Forelimb muscle (tissue), 1 donor: Measurements from ENCODE around the gene TP63. TPM values are rescaled to one million over a fixed set of nuclear protein-coding genes. Genes with fewer than 3 reads are reported as not detected.

Experiments used
- DNase-seq: peaks from one replicate; pipeline ENCODE4 v3.0.0-alpha.2; 2013; ENCODE audit warnings: low read depth
- polyA plus RNA-seq: library from polyadenylated mRNA; unstranded; fragments of 120-200 nt; gene quantifications from one replicate; pipeline ENCODE4 v1.2.1, GENCODE V29; 2013; ENCODE audit not compliant: insufficient read length

The TP63 gene
- polyA plus RNA-seq, 1 donor: 11.6 TPM

DNA sequence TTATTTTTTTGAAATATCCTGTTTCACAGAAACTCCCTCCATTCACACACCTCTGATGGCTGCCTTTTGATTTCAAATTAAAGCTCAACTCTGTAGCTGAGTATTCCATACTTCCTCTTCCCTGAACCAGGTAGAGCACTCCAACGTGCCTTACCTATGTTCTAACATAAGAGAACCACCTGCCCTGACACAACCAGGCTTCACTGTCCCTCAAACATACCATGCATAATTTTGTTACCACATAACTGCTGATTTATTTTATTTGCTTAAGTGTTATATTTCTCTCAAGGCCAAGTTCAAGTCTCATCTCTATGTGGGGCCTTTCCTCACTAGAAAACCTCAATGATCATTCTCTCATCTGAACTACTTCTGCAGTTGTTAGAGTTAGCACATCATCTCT lies 279.8 kb downstream of the TP63 start:
- DNase-seq: no peak

DNA sequence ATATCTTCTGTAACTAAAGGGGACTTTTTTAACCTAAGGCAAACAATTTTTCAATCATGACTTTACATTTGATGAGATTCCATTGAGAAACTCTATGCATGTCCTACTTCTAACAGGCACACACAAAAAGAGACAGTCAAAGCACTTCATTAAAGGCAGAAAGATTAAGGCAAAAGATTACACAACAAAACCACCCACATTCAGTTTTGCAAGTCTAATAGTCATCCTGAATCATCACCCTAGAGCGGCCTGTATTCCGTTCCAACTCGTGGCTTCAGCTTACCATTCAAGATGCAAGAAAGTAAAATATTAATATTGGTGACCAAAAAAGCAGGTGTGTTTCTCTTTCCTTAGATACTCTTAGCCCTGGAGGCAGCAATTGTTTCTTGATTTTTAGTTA lies 283.6 kb downstream of the TP63 start:
- no peak for DNase-seq

DNA sequence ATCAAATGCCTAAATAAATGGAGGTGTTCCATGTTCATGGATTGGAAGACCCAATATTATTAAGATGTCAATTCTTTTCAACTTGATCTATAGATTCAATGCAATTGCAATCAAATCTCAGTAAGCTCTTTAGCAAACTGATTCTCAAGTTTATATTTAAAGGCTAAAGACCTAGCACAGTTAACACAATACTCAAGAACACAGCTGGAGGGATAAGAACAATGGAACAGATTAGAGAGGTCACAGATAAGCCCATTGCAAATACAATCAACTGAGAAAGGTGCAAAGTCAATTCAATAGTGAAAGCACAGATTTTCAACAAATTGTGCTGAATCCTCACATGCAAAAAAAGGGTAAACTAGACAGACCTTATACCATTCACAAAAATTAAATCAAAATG lies 290.6 kb downstream of the TP63 start:
- no peak for DNase-seq

DNA sequence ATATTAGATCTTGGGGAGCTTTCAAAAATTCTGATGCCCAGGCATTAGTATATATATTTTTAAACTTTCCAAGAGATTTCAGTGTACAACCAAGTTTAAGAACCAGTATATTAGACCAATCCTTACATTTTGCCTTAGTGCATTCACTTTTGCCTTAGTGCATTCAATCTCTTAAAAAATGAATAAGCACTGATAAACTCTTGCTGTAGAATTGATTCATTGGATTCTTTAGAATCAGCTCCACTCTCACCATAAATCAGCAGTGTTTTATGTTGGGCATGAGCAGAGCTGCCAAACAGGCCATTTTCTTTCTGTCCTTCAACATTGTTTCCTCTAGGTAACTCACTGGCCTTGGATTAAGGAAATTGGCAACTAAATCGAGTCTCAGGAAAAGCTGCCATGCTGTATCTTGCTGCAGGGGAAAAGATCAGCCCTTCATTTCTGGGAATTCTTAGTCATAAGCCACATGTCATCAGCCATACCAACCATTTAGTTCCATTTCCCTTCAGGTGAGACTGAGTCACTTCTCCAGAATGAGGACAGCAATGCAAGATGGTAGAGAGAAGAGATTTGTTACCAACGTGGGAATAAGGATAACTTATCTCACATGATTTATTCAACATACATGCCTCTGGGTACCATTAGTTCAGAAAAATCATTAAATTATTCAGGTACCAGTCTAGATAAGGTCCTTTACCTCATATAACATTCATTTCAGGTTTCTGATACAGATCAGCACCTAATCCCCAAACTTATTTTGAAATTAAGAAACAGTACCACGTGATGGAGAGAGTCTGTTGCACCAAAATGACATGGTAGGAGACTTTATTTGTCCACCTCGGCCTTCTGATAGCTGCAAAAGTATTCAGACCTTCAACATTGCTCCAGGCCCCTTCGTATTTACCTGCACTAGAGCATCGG lies 297.0 kb downstream of the TP63 start:
- DNase-seq: no peak

DNA sequence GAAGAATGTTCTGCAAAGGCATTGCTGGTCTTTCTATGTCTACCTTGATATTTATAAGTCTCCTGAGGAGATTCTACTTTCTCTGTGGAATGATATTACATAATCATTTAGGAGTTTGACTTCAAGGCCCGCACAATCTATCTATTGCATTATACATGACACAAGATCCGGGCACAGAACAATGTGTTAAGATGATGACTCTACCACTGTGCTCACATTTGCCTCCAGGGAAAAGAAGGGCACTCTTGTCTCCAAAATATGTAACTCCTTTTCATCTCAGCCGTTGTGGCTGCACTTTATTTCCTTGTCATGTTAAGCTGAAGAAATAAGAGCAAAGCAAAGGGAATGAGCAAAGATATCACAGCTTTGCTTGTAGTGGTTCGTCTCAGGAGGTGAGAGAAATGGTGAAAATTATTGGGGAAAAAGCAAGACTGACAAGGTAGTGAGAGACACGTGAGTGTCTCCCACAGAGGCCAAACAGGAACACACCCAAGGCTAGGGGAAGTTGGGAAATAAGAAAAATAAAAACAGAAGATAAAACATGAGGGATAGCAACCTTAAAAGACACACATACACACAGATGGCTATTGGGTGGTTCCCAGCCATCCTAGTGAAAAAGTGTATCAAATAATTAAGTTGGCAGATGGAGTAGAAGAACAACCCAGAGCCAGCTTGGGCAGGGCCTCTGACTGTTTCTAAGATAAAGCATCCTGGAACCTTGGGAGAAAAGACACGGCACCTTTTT lies 305.2 kb downstream of the TP63 start:
- DNase-seq: no peak

DNA sequence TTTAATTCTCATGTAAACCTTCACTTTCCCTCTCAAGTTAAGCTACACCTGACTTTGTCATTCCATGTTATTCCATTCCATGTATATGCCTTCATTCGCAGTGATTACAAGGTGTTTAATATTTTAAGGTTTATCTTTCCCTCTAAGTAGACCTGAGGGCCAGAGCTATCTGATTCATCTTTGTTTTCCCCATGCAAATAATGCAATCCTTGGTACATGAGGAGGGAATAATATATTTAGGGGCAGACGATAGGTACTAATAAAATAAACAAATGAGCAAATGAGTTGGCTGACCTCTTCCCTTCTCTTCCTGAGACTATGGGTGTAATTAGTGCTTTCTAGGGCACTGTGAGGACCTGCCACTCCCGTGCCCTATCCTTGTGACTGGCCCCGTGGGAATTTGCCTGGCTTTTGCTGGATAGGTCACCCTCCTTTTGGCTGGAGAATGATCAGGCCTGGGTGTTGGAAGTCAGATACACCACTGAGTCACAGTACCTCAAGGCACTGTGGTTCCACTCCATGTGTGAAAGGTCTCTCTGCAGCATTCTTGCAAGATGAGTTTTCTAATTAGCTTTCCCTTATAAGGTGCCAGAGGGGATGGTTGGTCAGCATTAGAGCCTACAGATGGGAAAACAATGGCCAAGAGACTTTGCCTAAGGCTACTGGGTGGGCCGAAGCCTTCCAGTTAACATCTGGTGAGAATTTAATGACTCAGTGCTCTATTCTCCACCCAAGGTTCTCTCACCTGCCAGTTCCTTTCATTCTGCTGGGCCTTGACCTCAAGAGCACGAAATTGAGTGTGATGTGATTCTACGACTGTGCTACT lies 306.3 kb downstream of the TP63 start:
- DNase-seq: no peak

DNA sequence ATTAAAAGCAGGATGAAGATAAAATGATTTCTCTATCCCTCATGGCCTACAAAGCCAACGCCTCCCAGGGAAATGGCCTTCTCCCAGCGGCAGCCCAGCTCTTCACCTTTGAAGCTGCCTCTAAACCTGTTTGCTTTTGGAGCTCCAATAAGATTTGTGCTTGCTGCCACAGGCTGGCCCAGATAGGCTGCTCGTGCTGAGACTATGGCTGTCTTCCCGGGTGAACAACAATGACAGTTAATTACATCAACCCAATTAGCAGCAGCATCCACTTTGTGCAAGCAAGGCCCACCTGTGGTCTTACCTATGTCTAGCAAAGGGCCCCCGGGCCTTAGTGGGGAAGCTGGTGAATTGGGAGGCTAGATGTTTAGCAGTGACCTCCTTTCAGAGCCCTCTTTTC lies 309.9 kb downstream of the TP63 start:
- DNase-seq: no peak

DNA sequence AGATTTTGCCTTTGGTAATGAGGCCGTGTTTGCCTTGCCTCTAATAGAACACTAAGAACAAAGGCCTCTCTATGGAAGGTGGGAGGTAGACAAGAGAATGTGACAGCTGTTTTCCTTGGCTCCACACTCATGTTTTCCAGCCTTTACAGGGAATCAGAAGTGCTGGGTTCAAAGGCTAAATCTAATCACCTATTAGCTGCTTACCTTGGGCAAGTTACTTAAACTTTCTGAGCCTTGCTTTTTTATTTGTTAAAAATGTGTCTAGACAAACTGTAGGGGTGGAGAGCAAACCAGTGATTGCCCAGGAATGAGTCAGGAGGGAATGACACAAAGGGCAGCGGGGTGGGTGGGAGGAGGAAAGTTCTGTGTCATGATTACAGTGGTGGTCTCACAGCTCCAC lies 310.5 kb downstream of the TP63 start:
- DNase-seq: no peak

DNA sequence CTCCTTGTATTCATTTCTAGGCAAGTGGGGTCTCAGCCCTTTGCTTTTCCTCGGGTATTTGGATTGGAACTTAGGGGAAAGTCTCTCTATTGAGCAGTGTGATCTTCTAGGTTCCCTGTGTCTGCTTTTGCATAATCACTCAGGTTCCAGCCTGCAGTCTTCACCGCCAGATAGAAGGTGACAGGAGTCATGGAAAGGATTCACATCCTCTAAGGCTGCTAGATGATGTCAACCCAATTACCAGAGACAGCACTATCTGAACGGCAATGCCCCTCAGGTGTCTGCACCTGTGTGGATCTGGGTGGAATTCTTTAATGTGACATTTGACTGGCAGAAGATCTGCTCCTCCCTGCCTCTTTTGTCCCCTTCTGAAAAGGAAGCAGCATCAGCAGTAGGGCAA lies 311.8 kb downstream of the TP63 start:
- no peak for DNase-seq

DNA sequence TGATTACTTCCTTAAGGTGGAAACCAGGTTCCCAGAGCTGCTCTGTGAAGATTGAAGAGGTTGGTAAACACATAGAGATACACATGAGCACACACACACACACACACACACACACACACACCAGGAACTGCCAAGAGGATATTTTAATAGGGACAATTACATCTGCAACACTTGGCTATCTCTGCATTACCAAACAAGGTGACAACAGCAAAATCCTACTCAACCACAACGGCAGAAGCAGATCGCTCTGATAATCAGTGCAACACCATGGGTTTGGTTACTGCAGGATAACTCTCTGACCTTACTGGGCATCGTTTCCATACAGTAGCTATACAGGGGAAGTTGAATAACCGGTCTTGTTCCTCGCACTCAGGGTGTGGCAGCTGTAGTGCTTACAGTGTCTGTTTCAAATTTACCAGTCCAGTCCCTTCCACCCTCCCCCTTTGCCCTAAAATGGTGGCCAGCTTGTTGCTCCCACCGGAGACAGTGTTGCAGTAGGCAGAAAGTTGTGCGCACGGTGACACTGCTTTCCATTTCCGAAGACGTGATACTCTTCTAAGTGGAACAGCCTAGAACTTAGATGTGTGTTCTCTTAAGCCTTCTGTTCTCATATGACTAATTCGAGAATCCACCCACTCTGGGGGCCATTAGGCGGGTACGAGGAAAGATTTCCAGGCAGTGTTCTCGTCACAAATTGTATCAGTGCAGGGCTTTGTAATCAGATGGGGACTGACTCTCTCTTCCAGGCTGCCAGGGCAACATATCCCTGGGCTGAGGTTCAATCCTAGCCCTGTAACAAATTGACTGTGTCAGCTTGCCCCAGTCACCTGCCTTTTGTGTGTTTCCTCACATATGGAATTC lies 313.3 kb downstream of the TP63 start:
- no peak for DNase-seq

DNA sequence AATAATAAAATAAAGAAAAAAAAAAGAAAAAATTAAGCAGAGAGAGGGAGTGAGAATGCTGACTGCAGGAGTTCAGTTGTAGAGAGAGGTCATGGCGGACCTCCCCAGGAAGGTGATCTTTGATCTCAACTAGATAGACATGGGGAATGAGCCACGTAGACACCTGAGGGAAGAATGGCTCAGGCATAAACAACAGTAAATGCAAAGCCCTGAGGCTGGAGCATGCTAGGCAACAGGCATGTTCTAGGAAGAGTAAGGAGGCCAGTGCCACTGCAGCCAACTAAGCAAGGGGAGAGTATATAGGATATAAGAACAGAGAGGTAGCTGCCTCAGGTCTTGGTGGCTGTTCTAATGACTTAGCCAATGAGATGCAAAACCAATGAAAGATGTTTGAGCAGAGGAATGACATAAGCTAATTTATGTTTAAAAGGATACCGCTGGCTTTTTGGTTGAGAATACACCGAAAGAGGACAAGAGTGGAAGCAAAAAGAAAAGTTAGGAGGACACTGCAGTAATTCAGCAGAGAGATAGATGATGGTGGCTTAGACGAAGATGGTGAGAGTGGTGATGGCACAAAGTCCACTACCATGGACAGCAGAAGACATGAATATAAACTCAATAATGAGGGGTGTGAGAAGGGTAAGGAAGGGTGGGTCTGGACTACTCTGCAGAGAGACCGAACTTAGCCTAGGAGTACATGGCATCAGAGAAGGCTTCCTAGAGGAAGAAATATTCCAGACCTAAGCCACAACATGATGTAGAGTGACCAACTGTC lies 314.9 kb downstream of the TP63 start:
- no peak for DNase-seq
